GDM1 (cell line): ENCODE data around the gene GPR180.

Experiments used
- DNase-seq: peaks from one replicate; lab custom pipeline; 2025; lab: John Stamatoyannopoulos, UW

The GPR180 gene

DNA sequence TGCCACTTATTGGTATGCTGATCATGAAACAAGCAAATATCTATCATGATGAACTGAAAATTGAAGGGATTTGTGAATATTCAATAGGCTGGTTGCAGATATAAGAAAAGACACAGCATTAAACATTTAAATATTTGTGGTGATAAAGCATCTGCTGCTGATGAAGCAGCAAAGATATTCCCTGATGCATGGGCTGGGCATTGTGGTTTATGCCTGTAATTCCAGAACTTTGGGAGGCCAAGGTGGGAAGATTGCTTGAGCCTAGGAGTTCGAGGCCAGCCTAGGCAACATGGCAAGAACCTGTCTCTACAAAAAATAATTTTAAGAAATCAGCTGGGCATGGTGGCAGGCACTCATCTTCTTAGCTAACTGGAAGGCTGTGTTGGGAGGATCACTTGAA lies 54.5 kb downstream of the GPR180 start:
- no peak for DNase-seq

DNA sequence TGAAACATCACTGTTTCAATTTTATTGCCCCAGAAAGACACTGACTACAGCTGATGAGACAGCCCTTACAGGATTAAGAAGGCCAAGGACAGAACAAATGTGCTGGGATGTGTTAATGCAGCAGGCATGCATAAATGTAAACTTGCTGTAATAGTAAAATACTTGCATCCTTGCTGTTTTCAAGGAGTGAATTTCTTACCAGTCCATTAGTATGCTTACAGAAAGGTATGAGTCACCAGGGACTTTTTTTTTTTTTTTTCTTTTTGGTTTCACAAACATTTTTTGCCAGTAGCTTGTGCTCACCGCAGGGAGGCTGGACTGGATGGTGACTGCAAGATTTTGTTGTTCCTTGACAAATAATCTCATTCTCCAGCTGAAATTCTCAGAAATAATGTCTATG lies 55.1 kb downstream of the GPR180 start:
- no peak for DNase-seq

DNA sequence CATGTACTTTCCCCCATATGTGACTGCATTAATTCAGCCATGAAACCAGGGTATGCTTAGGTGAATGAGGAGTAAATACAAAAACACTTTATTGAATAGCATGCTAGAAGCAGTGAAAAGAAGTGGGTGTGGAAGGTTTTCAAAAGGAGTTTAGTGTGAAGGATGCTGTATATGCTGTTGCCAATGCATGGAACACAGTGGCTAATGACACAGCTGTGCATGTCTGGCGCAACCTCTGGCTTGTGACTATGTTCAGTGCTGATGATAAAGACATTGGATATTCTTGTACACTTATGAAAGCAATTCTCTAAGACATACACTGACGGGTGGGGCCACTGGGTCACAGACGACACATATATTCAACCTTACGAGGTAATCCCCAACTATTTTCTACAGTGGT lies 55.5 kb downstream of the GPR180 start:
- no peak for DNase-seq

DNA sequence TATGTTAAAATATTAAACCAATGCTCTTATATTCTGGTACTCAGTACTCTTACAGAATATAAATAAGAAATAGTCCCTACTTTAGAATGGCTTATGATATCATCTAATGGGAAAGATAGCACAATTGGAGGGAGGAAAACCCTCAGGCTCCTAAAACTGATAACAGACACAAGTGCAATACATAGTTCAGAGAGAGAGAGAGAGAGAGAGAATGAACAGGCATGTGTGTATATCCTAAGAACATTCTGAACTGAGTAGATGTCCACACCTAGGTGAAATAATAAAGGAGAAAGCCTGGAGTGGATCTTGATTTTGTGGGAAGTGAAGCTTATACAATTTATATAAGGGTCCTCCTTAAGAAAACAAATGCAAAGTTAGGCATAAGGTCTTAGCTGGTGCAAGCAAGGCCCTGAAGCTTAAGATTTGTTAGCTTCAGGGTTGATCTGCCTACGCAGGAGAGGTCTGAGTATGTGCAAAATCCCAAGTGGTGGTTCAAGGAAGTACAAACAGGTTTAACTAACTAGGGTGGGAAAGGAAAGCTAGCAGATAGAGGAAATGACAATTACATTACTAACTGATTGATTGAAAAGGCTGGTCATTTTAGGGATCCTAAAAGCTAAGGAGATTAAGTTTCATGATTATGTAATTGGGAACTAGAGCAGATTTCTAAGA lies 57.4 kb downstream of the GPR180 start:
- DNase-seq, result no peak

DNA sequence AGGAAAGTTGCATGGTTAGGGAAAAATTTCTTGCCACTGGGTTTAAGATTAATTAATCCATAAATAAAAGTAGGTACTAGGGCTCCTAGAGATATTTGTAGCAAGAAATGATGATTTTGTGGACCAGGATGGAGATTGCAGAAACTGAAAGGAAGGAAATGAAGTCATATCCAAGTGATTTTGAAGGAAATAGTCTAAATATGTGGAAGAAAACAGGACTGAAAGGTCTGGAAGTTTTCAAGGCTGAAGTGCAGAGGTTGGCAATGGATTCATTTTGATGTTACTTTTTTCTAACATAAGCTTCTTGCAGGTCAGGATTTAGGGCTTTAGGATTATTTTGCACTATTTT lies 57.9 kb downstream of the GPR180 start:
- DNase-seq, result no peak

DNA sequence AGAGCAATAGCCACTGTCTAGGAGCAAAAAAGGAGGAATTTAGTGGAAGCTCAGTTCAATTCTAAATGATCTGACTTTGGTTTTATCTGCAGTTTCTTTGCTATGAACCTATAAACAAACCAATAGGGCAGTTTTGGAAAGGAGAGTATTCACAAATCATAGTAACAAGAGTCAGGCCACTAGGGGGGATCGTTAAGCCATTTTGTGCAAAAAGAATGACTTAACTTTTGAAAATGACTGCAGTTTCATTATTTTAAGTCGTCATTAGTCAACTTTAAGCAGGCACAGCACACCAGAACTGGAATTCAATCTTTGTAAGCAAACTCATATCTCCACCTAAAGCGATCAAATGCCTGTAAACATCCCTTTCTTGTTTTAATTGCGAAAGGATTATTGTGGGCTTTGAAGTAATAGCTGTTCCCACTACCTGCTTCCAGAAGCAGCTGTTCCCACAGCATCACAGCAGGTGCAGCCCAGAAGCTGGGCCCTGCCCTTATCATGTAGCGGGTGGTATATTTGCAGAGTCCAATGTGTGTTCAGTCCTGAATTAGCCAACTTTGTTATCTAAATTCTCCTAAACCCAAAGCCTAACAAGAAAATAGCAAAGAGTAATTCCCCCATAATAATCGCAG lies 59.2 kb downstream of the GPR180 start:
- DNase-seq, result no peak

DNA sequence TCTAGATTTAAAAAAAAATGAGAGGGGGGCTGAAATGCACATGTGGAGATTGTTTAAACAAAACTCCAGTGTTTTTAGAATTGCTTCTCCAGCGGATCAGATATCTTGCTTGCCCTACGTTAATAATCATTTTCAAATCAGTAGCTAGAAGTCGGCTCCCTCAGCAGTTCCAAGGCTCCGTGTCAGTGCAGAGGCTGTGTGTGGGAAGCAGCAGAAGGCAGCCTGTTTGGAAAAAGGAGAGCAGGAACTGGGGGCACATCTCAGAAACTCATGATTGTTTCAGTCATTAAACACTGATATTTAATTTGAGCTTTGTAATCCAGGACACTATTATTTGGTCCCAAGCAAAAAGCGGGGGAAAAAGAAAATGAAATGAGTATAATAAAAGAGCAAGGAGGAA lies 59.7 kb downstream of the GPR180 start:
- DNase-seq, result no peak

DNA sequence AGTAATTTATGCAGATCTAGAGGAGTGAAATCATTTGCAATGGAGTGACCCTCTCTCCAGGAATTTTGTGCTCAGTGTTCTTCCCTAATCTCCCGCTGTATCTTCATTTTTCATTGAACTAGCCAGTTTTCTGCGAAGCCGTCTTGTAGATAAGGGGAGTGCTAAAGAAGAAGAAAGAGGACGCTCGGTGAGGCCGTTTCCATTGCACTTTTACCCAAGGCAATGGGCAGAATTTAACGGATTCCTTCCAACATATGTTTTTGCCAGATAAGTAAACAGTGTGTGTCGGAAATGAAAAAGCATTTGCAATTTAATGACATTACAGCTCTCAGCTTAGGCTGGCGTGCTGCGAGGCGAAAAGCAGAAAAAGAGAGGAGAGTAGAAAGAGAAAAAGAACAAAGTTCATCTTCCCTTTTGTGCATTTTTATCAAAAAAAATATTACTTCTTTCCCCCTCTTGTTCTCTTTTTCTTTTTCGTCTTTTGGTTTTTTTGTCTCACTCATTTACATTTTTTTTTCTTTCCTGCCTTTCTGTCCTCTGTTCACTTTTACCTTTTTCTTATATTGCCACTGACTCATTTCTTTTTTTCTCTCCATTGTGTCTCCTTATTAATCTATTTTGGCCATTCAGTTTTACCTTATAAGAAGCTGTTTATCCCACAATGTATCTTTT lies 60.8 kb downstream of the GPR180 start:
- DNase-seq, result no peak

DNA sequence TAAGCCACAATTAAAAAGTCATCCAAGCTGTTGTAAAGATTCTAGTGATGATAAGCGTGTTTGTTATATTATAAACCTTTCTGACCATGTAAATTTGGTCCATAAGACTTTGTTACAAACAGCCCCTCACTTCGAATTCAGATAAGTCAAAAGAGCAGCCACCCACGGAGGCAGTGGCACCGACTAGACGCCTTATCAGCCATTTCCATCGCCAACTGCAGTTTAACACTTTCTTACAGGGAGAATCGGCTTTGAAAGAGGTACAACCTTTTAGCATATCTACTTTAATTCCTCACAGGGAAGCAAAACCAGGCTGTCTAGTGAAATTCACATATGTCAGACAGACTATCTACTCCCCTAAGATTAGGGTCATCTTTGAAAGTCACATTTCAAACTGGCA lies 63.2 kb downstream of the GPR180 start:
- no peak for DNase-seq

DNA sequence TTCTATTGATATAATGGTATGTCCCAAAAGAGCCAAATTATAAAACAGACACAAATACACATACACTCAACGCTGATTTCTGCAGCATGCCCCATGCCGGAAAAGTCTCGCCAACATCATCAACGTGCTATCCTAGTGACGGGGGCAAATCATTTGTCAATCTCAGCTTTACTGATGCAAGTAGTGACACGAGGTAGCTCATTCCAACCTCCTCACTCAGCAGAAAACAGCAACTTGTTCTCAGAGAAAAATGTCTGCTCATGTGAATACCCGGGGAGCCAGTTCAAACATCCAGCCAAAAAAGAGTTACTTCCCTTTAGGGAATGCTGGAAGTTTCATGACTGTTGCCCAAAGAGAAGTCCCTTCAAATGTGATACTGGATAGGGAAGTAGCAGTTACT lies 64.4 kb downstream of the GPR180 start:
- no peak for DNase-seq

DNA sequence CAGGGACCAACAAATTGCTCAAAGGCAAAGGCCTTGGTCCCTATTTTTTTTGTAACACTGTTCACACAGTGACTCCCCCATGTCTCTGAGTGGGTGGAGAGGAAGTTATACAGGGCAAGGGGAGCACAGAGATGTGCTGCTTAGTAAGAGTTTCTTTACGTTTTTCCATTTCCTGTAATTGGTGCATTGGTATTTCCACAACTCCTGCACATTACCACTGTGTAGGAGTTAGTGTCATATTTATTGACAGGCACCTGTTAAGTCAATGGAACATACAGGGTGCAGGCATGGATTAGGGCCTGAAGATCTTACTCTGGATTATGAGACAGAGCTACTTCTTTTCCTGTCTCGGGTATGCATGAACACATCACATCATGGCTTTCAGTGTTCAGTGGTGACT lies 65.5 kb downstream of the GPR180 start:
- no peak for DNase-seq

DNA sequence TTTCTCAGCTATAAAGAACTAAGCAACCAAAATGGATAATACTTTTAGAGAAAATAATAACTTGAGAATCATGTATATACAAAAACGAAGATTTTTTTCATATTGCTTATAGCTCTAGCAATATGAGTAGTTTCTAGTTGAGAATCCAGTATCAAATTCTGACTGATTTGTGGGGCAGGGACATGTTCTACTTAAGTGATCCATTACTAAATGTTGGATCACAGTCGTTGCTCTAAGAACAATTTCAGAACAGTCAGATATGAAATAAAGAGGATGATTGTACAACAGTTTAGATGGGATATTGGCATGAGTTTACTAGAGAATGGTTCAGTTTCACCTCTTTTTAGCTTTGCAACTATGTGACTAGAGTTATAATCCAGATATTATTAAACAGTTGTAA lies 70.7 kb downstream of the GPR180 start:
- DNase-seq, result no peak

DNA sequence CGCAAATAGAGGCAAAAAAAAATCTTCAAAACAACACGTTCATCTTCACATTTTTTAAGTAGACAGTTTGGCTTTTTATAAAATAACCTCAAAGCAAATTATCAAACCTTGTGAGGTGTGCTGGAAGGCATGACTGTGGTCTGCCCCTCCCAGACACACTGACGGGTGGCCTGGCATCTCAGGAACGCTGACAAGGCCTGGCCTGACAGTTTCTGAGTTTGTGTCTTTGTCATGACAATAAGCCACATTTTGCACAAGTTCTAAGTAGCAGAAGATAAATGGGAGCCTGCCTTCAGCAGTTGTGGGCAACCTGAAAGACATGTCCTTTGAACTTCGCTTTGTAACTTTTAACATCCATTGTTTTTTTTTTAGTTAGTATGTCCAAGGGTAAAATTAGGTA lies 72.2 kb downstream of the GPR180 start:
- no peak for DNase-seq

DNA sequence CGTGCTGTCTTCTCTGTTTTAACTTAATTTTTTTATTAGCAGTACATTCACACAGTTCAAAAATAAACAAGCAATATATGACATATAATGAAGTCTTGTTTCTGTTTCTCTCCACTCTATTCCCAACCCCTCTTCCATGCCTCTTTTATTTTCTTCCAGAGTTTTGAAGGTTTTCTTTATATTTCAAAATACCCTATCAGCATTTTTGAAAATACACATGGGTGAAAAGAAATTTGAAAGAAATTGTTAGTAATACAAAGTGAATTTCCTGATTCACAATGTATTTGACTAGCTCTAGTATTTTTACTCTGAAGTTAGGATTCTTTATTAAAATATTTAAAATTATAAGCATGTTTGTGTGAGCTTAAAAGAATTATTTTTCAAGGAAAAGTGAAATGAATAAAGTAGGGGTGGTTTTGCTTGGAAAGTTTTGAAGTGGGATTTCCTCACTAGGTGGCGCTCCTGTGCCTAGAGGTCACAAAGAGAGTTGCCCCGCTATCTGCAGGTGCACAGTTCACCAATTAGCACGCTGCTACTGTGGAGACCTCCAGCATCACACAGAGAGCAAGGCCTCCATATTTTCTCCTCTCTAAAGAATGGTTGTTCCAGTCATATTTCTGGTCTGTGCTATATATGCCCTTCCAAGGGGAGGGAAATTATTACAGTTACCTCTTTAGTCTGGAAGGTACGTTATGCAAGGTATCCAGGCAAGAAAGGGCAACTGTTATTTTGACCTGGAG lies 73.1 kb downstream of the GPR180 start:
- DNase-seq, result peak; percentile 25

DNA sequence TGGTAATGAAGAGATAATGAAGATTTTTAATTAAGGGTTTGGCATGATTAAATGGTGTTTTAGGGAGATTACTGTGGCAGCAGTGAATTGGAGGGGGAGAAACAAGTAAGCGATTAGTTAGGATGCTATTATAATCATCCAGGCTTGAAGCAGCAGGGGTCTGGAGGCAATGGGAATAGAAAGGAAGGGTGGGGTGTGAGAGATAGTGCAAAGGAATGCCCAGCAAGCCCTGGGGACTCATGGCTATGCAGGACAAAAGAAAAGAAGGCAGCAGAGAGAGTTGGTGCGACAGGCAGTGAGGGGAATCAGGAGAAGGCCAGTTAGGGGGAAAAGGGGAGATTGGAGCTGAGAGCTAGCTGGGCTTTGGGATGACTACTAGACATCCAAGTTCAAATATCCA lies 76.1 kb downstream of the GPR180 start:
- DNase-seq, result no peak

DNA sequence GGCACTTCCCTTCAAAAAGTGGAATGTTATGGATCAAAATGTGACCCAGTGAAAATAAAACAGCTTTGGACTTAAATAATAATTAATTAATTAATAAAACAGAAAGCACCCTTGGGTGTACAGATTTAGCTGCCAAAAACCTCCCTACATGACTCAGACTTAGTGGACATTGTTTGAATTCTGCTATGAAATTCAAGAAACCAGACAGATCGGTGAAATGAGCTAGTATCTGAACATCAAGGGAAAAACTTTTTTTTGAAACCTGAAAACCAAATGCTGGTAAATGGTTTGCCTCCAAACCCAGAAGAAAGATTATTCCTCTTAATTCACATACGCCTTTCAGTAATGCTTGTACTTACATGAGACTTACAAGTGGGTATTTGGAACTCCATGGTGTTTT lies 77.2 kb downstream of the GPR180 start:
- no peak for DNase-seq

DNA sequence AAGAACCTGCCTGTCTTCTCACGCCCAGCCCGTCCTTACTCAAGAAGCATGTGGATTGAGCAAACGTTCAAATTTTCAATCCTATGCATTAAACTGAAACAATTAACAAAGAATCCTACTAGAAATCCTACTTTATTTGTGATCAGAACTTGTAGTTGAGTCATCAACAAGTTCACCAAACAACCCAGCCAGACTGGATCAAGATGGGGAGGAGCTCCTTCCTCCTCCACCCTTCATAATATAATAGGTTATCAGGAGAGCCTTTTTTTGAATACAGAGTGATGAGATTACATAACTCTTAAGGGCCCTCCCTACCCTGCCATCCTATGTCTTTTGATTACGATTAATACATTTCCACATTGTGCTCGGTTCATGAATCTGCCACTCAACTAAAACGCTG lies 78.0 kb downstream of the GPR180 start:
- DNase-seq, result no peak

DNA sequence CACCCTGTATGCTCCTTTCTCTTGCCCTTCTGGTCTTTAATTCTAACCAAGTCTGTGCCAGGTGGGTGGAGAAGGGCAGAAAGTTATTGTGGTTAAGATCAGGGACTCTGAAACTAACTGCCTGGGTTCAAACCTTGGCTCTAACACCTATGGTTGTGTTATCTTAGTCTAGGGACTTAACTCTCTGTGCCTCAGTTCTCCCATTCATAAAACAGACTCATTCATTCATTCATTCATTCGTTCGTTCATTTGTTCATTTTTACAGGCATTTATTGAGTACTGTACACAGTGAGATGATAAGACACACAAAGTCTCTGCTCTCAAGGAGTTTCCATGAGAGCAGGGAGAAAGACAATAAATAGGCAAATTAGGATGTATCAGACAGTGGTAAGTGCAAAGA lies 80.6 kb downstream of the GPR180 start:
- no peak for DNase-seq

DNA sequence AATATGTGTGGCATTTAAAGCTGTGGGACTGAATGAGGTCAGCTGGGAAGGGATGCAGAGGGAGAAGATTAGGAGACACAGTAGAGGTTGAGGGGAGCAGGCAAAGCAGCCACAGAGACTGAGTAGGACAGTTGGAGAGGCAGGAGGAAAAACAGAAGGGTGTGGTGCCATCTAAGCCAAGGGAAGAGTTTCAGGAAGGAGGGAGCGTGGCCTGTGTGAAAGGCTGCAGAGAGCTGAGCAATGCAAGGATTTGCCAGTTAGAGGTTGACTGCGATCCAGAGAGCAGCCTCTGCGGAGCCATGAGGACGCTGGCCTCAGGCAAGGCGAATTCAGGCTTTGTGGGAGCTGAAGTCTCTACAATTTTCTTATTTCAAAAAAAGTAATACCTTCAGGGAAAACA lies 81.8 kb downstream of the GPR180 start:
- no peak for DNase-seq
